HEK293 (cell line): ENCODE data around the gene CRTAC1.
A peak's percentile ranks its signal among the peaks of the same experiment; 100 is the strongest.

Experiments
- CTCF ChIA-PET: fragments of 350-600 bp; formaldehyde crosslinking; extraction: SDS; loops from one replicate; lab custom pipeline; 2021; ENCODE audit warnings: antibody characterized with exemption; lab: Yijun Ruan, JAX
- POLR2A ChIA-PET: fragments of 300-600 bp; formaldehyde crosslinking; extraction: SDS; loops from one replicate; lab custom pipeline; 2020; ENCODE audit warnings: antibody characterized with exemption, inconsistent platforms; lab: Yijun Ruan, JAX
- H3K27ac ChIP-seq: fragments of 200-500 bp; sonication (Bioruptor generic); 2 replicates; pipeline ENCODE4 v1.5.1; 2014; ENCODE audit warnings: low read depth, low read length, control low read depth, inconsistent platforms; ENCODE audit errors: extremely low read depth
- H3K36me3 ChIP-seq, 2 experiments: fragments of 200-500 bp in 1 of 2; sonication (Bioruptor generic) in 1 of 2; 1 replicate in 1 of 2; 2 replicates in 1 of 2; pipeline ENCODE4 v1.5.1; 2014 to 2017; ENCODE audit warnings: inconsistent platforms in 2 of 2, low read length in 2 of 2; ENCODE audit not compliant: control insufficient read depth in 2 of 2, insufficient read depth in 1 of 2
- H3K4me1 ChIP-seq: fragments of 200-500 bp; sonication (Bioruptor generic); 2 replicates; pipeline ENCODE4 v1.5.1; 2014; ENCODE audit warnings: mild to moderate bottlenecking, low read length, inconsistent platforms; ENCODE audit not compliant: control insufficient read depth, insufficient read depth
- H3K4me3 ChIP-seq: 2 replicates; pipeline ENCODE4 v1.5.1; 2011; ENCODE audit warnings: low read depth, mild to moderate bottlenecking, control low read depth, low read length, moderate library complexity
- H3K9me3 ChIP-seq: fragments of 200-500 bp; sonication (Bioruptor generic); 2 replicates; pipeline ENCODE4 v1.5.1; 2014; ENCODE audit warnings: low read depth, low read length, inconsistent platforms; ENCODE audit not compliant: control insufficient read depth, insufficient read depth
- EGR2 ChIP-seq: fragments of 450-650 bp; formaldehyde crosslinking; IDR thresholded peaks from 2 replicates; pipeline ENCODE4 v1.5.1; 2016; ENCODE audit warnings: low read depth, missing biosample characterization, missing genetic modification characterization
- GLI4 ChIP-seq: fragments of 450-650 bp; formaldehyde crosslinking; IDR thresholded peaks from 2 replicates; pipeline ENCODE4 v1.5.1; 2016; ENCODE audit warnings: missing biosample characterization, missing genetic modification characterization
- GLIS1 ChIP-seq: fragments of 450-650 bp; formaldehyde crosslinking; IDR thresholded peaks from 2 replicates; pipeline ENCODE4 v1.5.1; 2016; ENCODE audit warnings: missing biosample characterization, missing genetic modification characterization
- GLIS2 ChIP-seq: fragments of 450-650 bp; formaldehyde crosslinking; IDR thresholded peaks from 2 replicates; pipeline ENCODE4 v1.5.1; 2016; ENCODE audit warnings: missing biosample characterization, missing genetic modification characterization
- KLF1 ChIP-seq: fragments of 450-650 bp; formaldehyde crosslinking; IDR thresholded peaks from 2 replicates; pipeline ENCODE4 v1.5.1; 2016; ENCODE audit warnings: missing biosample characterization, missing genetic modification characterization
- MYNN ChIP-seq: fragments of 450-650 bp; formaldehyde crosslinking; IDR thresholded peaks from 2 replicates; pipeline ENCODE4 v1.5.1; 2016; ENCODE audit warnings: missing biosample characterization, missing genetic modification characterization, borderline replicate concordance
- SP7 ChIP-seq: fragments of 450-650 bp; formaldehyde crosslinking; IDR thresholded peaks from 2 replicates; pipeline ENCODE4 v1.5.1; 2016; ENCODE audit warnings: missing biosample characterization, missing genetic modification characterization
- TCF7L2 ChIP-seq: IDR thresholded peaks from 2 replicates; pipeline ENCODE4 v1.6.1; 2011; ENCODE audit warnings: low read depth, mild to moderate bottlenecking, inconsistent platforms, low read length, moderate library complexity, borderline replicate concordance
- ZBTB17 ChIP-seq: fragments of 450-650 bp; formaldehyde crosslinking; IDR thresholded peaks from 2 replicates; pipeline ENCODE4 v1.5.1; 2016; ENCODE audit warnings: missing biosample characterization, missing genetic modification characterization
- ZBTB7A ChIP-seq: fragments of 450-650 bp; formaldehyde crosslinking; IDR thresholded peaks from 2 replicates; pipeline ENCODE4 v1.5.1; 2016; ENCODE audit warnings: low read depth, missing biosample characterization, missing genetic modification characterization
- ZFHX2 ChIP-seq: fragments of 450-650 bp; formaldehyde crosslinking; conservative IDR thresholded peaks from 2 replicates; pipeline ENCODE4 v1.5.1; 2016; ENCODE audit warnings: missing biosample characterization, missing genetic modification characterization
- ZFP3 ChIP-seq: fragments of 450-650 bp; formaldehyde crosslinking; IDR thresholded peaks from 2 replicates; pipeline ENCODE4 v1.5.1; 2016; ENCODE audit warnings: low read depth, missing biosample characterization, missing genetic modification characterization
- ZIC2 ChIP-seq: fragments of 450-650 bp; formaldehyde crosslinking; IDR thresholded peaks from 2 replicates; pipeline ENCODE4 v1.5.1; 2016; ENCODE audit warnings: missing biosample characterization, missing genetic modification characterization
- ZNF112 ChIP-seq: fragments of 450-650 bp; formaldehyde crosslinking; IDR thresholded peaks from 2 replicates; pipeline ENCODE4 v1.5.0; 2017; ENCODE audit warnings: missing biosample characterization, missing genetic modification characterization
- ZNF132 ChIP-seq: fragments of 450-650 bp; formaldehyde crosslinking; IDR thresholded peaks from 2 replicates; pipeline ENCODE4 v1.5.1; 2017; ENCODE audit warnings: missing biosample characterization, missing genetic modification characterization, borderline replicate concordance
- ZNF146 ChIP-seq: fragments of 450-650 bp; formaldehyde crosslinking; IDR thresholded peaks from 2 replicates; pipeline ENCODE4 v1.5.1; 2016; ENCODE audit warnings: missing biosample characterization, missing genetic modification characterization
- ZNF214 ChIP-seq: fragments of 450-650 bp; formaldehyde crosslinking; IDR thresholded peaks from 2 replicates; pipeline ENCODE4 v1.5.1; 2017; ENCODE audit warnings: missing biosample characterization, mild to moderate bottlenecking, missing genetic modification characterization, borderline replicate concordance
- ZNF335 ChIP-seq: fragments of 450-650 bp; formaldehyde crosslinking; conservative IDR thresholded peaks from 2 replicates; pipeline ENCODE4 v1.5.1; 2016; ENCODE audit warnings: missing biosample characterization, missing genetic modification characterization
- ZNF366 ChIP-seq: fragments of 450-650 bp; formaldehyde crosslinking; conservative IDR thresholded peaks from 2 replicates; pipeline ENCODE4 v1.5.1; 2016; ENCODE audit warnings: missing biosample characterization, missing genetic modification characterization
- ZNF843 ChIP-seq: fragments of 450-650 bp; formaldehyde crosslinking; IDR thresholded peaks from 2 replicates; pipeline ENCODE4 v1.5.1; 2016; ENCODE audit warnings: missing biosample characterization, missing genetic modification characterization
- TF ChIP-seq, protein P1 (sequence below): fragments of 450-650 bp; formaldehyde crosslinking; IDR thresholded peaks from 2 replicates; pipeline ENCODE4 v1.5.1; 2016; ENCODE audit warnings: missing biosample characterization, missing genetic modification characterization

CRTAC1 gene

DNA sequence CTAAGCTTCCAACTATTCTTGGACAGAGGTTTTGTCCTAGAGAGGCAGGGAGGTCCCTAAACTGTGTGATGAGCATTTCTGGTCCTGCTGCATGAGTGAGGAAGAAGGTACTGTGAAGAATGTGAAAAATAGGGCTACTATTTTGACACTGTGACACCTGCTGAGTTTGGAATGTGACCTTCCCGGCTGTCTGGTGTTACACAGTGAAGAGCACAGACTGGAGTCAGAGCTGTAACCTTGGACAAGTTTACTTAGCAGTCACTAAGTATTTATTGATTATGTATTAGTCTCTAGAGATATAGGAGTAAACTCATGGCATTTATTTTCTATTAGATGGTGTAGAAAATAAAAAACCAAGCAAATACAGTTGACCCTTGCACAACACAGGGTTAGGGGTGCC lies 168.5 kb downstream of the CRTAC1 start:
- TF ChIP-seq ZIC2 (tag by site-specific recombination) (0 out of 2 replicates have a peak, but pooled peaks have one; percentile 10), MYNN (tag by site-specific recombination) (peak; percentile 96), ZNF112 (tag by site-specific recombination) (no peak), ZNF214 (no peak)
- TF ChIP-seq, all 188 proteins: peak for 2

DNA sequence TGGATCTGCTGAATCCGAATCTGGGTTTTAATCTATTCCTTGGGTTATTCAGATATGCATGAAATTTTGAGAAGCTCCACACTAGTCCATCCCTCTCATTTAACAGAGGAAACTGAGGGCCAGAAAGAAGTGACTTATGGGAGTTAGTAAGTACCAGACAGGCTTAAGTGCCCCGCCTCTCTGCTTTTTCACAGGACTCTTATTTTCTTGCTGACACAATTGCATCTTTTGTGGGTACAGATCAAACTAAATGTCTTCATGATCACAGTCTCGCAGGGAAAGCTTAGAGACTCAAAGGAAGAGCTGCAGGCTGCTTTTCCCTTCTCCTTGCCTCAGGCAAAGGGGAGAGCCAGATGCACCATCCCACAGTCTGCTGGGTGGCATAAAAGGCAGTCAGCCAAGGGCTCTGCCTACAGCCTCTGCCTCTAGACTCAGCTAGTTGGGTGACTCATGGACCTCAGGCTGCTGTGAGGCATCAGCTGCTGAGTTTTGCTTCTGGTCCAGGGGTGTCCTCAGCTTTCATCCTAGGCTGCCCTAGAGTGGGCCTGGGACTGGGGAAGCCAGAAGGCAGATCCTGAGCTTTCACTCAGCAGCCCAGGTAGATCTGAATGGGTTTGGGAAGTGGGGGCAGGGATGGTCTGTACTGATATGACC lies 169.2 kb downstream of the CRTAC1 start:
- Histone ChIP-seq H3K4me1 (no peaks in the 10 kb centered on the region), H3K36me3 (no peaks in the 10 kb centered on the region), H3K4me3 (no peak overlapping the region), H3K9me3 (no peaks in the 10 kb centered on the region), H3K27ac (no peak overlapping the region)
- CTCF ChIA-PET, result interaction anchor here (0.7 to 2.9 kb wide), 8 partner anchors 8 to 180 kb away, joined by 3 to 13 read pairs (median 4); partner anchors contain the start of gene GOLGA7B
- TF ChIP-seq MYNN (tag by site-specific recombination), result peak; percentile 74; the same call in 1 of the 2 replicates
- TF ChIP-seq ZFHX2 (tag by site-specific recombination), result peak; percentile 50
- no peak for TF ChIP-seq ZFP3 (tag by site-specific recombination)
- TF ChIP-seq ZNF843 (tag by site-specific recombination), result no peak
- no peak for TF ChIP-seq GLI4 (tag by site-specific recombination)
- no peak for TF ChIP-seq ZNF132 (tag by site-specific recombination)
- TF ChIP-seq ZNF146, result no peak
- TF ChIP-seq GLIS2 (tag by site-specific recombination), result 0 out of 2 replicates have a peak, but pooled peaks have one; percentile 17
- TF ChIP-seq, protein P1, sequence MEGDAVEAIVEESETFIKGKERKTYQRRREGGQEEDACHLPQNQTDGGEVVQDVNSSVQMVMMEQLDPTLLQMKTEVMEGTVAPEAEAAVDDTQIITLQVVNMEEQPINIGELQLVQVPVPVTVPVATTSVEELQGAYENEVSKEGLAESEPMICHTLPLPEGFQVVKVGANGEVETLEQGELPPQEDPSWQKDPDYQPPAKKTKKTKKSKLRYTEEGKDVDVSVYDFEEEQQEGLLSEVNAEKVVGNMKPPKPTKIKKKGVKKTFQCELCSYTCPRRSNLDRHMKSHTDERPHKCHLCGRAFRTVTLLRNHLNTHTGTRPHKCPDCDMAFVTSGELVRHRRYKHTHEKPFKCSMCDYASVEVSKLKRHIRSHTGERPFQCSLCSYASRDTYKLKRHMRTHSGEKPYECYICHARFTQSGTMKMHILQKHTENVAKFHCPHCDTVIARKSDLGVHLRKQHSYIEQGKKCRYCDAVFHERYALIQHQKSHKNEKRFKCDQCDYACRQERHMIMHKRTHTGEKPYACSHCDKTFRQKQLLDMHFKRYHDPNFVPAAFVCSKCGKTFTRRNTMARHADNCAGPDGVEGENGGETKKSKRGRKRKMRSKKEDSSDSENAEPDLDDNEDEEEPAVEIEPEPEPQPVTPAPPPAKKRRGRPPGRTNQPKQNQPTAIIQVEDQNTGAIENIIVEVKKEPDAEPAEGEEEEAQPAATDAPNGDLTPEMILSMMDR (tag by site-specific recombination), result no peak
- no peak for TF ChIP-seq TCF7L2
- 0 out of 2 replicates have a peak, but pooled peaks have one; percentile 14 for TF ChIP-seq SP7 (tag by site-specific recombination)
- TF ChIP-seq ZBTB7A (tag by site-specific recombination), result no peak
- TF ChIP-seq ZNF335 (tag by site-specific recombination), result peak; percentile 70
- TF ChIP-seq EGR2 (tag by site-specific recombination), result peak; percentile 46; the same call in 1 of the 2 replicates
- TF ChIP-seq KLF1, result no peak
- no peak for TF ChIP-seq ZBTB17 (tag by site-specific recombination)
- TF ChIP-seq, all 188 proteins: peak for 6
- POLR2A ChIA-PET, result no interaction called here

More for the DNA sequence above, 168.5 kb downstream of the CRTAC1 start:
- H3K9me3 ChIP-seq, result no peaks in the 10 kb centered on the region
- ChIA-PET POLR2A (interaction anchor here (0.9 kb wide), 1 partner anchor 12 kb away, joined by 4 read pairs; the partner anchor contains the start of gene GOLGA7B), CTCF (interaction anchor here (0.5 to 2.9 kb wide), 8 partner anchors 7 to 533 kb away, joined by 3 to 13 read pairs (median 4); partner anchors contain the start of gene GOLGA7B)
- no peaks in the 10 kb centered on the region for H3K4me1 ChIP-seq
- no peak overlapping the region for H3K4me3 ChIP-seq
- H3K36me3 ChIP-seq, result no peaks in the 10 kb centered on the region
- H3K27ac ChIP-seq, result no peak overlapping the region

GRCh38 chr10:97858001-97858439 lies 172.4 kb downstream of the CRTAC1 start:
- peak; percentile 96 for TF ChIP-seq GLIS1 (tag by site-specific recombination)
- TF ChIP-seq ZIC2 (tag by site-specific recombination), result peak; percentile 95
- TF ChIP-seq ZNF366 (tag by site-specific recombination), result no peak
- TF ChIP-seq, all 188 proteins: peak for 2
- CTCF ChIA-PET, result no interaction called here

More at GRCh38 chr10:97858001-97858439, 172.4 kb downstream of the CRTAC1 start:
- POLR2A ChIA-PET, result no interaction called here
- H3K4me1 ChIP-seq, result no peaks in the 10 kb centered on the region
- no peaks in the 10 kb centered on the region for H3K36me3 ChIP-seq
- H3K27ac ChIP-seq, result no peak overlapping the region
- H3K9me3 ChIP-seq, result no peaks in the 10 kb centered on the region
- H3K4me3 ChIP-seq, result no peak overlapping the region
